ENCODE results near the gene MXD3. TPM values are rescaled to one million over a fixed set of nuclear protein-coding genes. Genes with fewer than 3 reads are reported as not detected.

The MXD3 gene
- total and polyA plus RNA-seq, 2 of the 4 experiments (the other 2 are of a cell fraction) = 7.3 to 12.9 TPM

- H3K36me3 ChIP-seq (ENCODE audit: control insufficient read depth, insufficient read depth, low read length) = peaks cover 7% of the 10 kb centered on the region; the same call in 1 of the 2 replicates
- H2BK20ac ChIP-seq (ENCODE audit: low read depth, low read length) = no peak overlapping the region
- H3K4me2 ChIP-seq (ENCODE audit: low read depth, low read length) = peak overlapping the region; percentile 98; the same call in 1 of the 2 replicates
- ChIA-PET CTCF (no interaction called here), POLR2A (ENCODE audit: unreplicated experiment) (interaction anchor here (0.5 kb wide), 1 partner anchor 21 kb away, joined by 4 read pairs; no protein-coding TSS in a partner anchor)
- H3K79me1 ChIP-seq (ENCODE audit: low read depth in 1 of 2, low read length in 2 of 2) = peaks cover 40 to 46% of the 10 kb centered on the region in 2 experiments
- dilution Hi-C loops (cut with HindIII; ENCODE audit: low sequenced_read_pairs, unreplicated experiment) (no loop called here), in situ Hi-C loops (cut with MboI; ENCODE audit: low sequenced_read_pairs) (no loop called here), intact Hi-C loops (cut with micrococcal nuclease) (no loop called here)
- H3K56ac ChIP-seq (ENCODE audit: extremely low read depth, insufficient read depth, low read length) = no peak overlapping the region
- no peak overlapping the region for H4K8ac ChIP-seq (ENCODE audit: low read depth in 2 of 2, low read length in 2 of 2)
- no peak overlapping the region for H2AFZ ChIP-seq (replicated peaks; ENCODE audit: low read length, poor library complexity)
- DNase-seq (no peak), ATAC-seq (ENCODE audit: low read depth) (no peak)
- H2AK9ac ChIP-seq (replicated peaks; ENCODE audit: low read depth, low read length, poor library complexity) = no peak overlapping the region
- no peak for TF ChIP-seq RAD21 (IDR thresholded peaks at IDR 0.05; ENCODE audit: low read length)
- no peak for TF ChIP-seq NFE2L2 (IDR thresholded peaks at IDR 0.05; ENCODE audit: low read depth, low read length)
- TF ChIP-seq MAZ (IDR thresholded peaks at IDR 0.05; ENCODE audit: borderline replicate concordance, low read depth, low read length) = no peak
- no peak for TF ChIP-seq CEBPB (IDR thresholded peaks at IDR 0.05; ENCODE audit: low read depth, low read length)
- TF ChIP-seq RCOR1 (IDR thresholded peaks at IDR 0.05; ENCODE audit: insufficient replicate concordance, low read length) = no peak
- no peak for TF ChIP-seq ELK1 (IDR thresholded peaks at IDR 0.05; ENCODE audit: borderline replicate concordance, low read depth, low read length)
- no peak for TF ChIP-seq POLR2A (IDR thresholded peaks at IDR 0.05; ENCODE audit: low read depth, low read length)
- no peak for TF ChIP-seq MXI1 (IDR thresholded peaks at IDR 0.05; ENCODE audit: borderline replicate concordance, low read depth, low read length)
- TF ChIP-seq CHD1 (IDR thresholded peaks at IDR 0.05; ENCODE audit: low read depth, low read length) = no peak
- no peak for TF ChIP-seq CTCF (conservative IDR thresholded peaks at IDR 0.05; ENCODE audit: low read depth, low read length)
- no peak for TF ChIP-seq BHLHE40 (IDR thresholded peaks at IDR 0.05; ENCODE audit: low read depth, low read length)
- TF ChIP-seq MAFK (IDR thresholded peaks at IDR 0.05; ENCODE audit: low read depth, low read length) = no peak
- no peak overlapping the region for H2BK120ac ChIP-seq (ENCODE audit: low read depth, low read length)
- H3K27ac ChIP-seq (ENCODE audit: insufficient read depth, low read length) = no peak overlapping the region
- peaks cover 10% of the 10 kb centered on the region; the same call in 1 of the 2 replicates for H3K9me1 ChIP-seq (ENCODE audit: insufficient read depth, low read length)
- no peak overlapping the region for H3K18ac ChIP-seq (ENCODE audit: low read depth, low read length)
- H3K4me3 ChIP-seq (ENCODE audit: insufficient read depth, low read depth, low read length) = 0 out of 2 replicates have a peak overlapping the region, but pooled peaks have one; percentile 5
- H2BK15ac ChIP-seq (ENCODE audit: low read depth, low read length) = no peak overlapping the region
- peaks cover under 1% of the 10 kb centered on the region; the same call in 1 of the 2 replicates for H3K27me3 ChIP-seq (ENCODE audit: control insufficient read depth, insufficient read depth, low read length)
- no TSS peak for BruUV-seq (replicated peaks)
- no peak overlapping the region for H4K91ac ChIP-seq (ENCODE audit: insufficient read depth, low read depth, low read length)
- no peak overlapping the region for H3K23ac ChIP-seq (ENCODE audit: low read depth, low read length)
- no peak overlapping the region for H3K9ac ChIP-seq (ENCODE audit: low read depth, low read length)
- WGBS, 2 experiments (ENCODE audit: extremely low coverage in 2 of 2, insufficient read length in 1 of 2) = 86% methylated on average over 2 of the region's 5 CpGs; no CpG with 5 or more reads in 1 of the 2 experiments
- H4K5ac ChIP-seq (ENCODE audit: low read depth, low read length) = no peak overlapping the region
- H3K4me1 ChIP-seq (ENCODE audit: control insufficient read depth, insufficient read depth, low read length) = peaks cover 24% of the 10 kb centered on the region
- no peak overlapping the region for H2AK5ac ChIP-seq (ENCODE audit: low read depth, low read length)
- H3K9me3 ChIP-seq (ENCODE audit: control insufficient read depth, insufficient read depth, low read length) = no peaks in the 10 kb centered on the region
- H3K4ac ChIP-seq (ENCODE audit: low read depth, low read length) = no peak overlapping the region
- H3K14ac ChIP-seq (replicated peaks; ENCODE audit: low read depth, low read length) = no peak overlapping the region
- H2BK5ac ChIP-seq (ENCODE audit: low read depth, low read length, poor library complexity, severe bottlenecking) = no peak overlapping the region
- peaks cover 12% of the 10 kb centered on the region for H4K20me1 ChIP-seq (ENCODE audit: insufficient read depth, low read length)
These were observed 38.1 kb upstream of the MXD3 start for GRCh38 chr5:177349762-177350161.
